ENCODE results near the gene AUNIP. TPM values are rescaled to one million over a fixed set of nuclear protein-coding genes. Genes with fewer than 3 reads are reported as not detected.

AUNIP gene
- total and polyA plus RNA-seq, 2 of the 8 experiments (the other 6 are each of a cell fraction or from before 2014, with no cell fraction given) = 18.6 to 23.2 TPM

- peak; percentile 62 to 90; a peak in 2 of 4 replicates for TF ChIP-seq HDAC2 (IDR thresholded peaks at IDR 0.05; ENCODE audit: borderline replicate concordance in 1 of 2, low read depth in 2 of 2, low read length in 2 of 2)
- peak; percentile 89 to 93 for TF ChIP-seq POLR2A (IDR thresholded peaks at IDR 0.05; ENCODE audit: control extremely low read depth in 1 of 2, low read depth in 2 of 2, low read length in 2 of 2)
- TF ChIP-seq, protein P1, sequence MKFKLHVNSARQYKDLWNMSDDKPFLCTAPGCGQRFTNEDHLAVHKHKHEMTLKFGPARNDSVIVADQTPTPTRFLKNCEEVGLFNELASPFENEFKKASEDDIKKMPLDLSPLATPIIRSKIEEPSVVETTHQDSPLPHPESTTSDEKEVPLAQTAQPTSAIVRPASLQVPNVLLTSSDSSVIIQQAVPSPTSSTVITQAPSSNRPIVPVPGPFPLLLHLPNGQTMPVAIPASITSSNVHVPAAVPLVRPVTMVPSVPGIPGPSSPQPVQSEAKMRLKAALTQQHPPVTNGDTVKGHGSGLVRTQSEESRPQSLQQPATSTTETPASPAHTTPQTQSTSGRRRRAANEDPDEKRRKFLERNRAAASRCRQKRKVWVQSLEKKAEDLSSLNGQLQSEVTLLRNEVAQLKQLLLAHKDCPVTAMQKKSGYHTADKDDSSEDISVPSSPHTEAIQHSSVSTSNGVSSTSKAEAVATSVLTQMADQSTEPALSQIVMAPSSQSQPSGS (IDR thresholded peaks at IDR 0.05; ENCODE audit: low read length) = no peak
- TF ChIP-seq SRF (IDR thresholded peaks at IDR 0.05; ENCODE audit: low read depth, low read length) = no peak
- TF ChIP-seq, protein P2, sequence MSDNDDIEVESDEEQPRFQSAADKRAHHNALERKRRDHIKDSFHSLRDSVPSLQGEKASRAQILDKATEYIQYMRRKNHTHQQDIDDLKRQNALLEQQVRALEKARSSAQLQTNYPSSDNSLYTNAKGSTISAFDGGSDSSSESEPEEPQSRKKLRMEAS (IDR thresholded peaks at IDR 0.05) = peak; percentile 91
- TF ChIP-seq EP300 (IDR thresholded peaks at IDR 0.05; ENCODE audit: borderline replicate concordance in 1 of 2, low read depth in 2 of 2, low read length in 2 of 2) = no peak
- TF ChIP-seq CHD2 (IDR thresholded peaks at IDR 0.05; ENCODE audit: low read length) = peak; percentile 70
- TF ChIP-seq KDM1A (IDR thresholded peaks at IDR 0.05; ENCODE audit: borderline replicate concordance, low read length) = no peak
- TF ChIP-seq EGR1 (IDR thresholded peaks at IDR 0.05; ENCODE audit: borderline replicate concordance, low read depth, low read length) = 0 out of 2 replicates have a peak, but pooled peaks have one; percentile 24
- TF ChIP-seq RXRA (IDR thresholded peaks at IDR 0.05; ENCODE audit: insufficient read depth, low read depth, low read length) = no peak
- TF ChIP-seq SIRT6 (IDR thresholded peaks at IDR 0.05; ENCODE audit: low read length) = no peak
These were observed 46.7 kb upstream of the AUNIP start, which contains the start of gene STMN1 (continued) for GRCh38 chr1:25905680-25906643.

Measured in H1 (cell line).